Transverse colon (tissue), 3 donors: ENCODE data around the gene EML1.

ENCODE experiments used
- CTCF ChIP-seq, 5 experiments: fragments of 200-600 bp in 3 of 5; fragments of 450-650 bp in 2 of 5; sonication (generic) in 3 of 5; IDR thresholded peaks; 1 replicate in 2 of 5; 2 replicates in 3 of 5; pipeline ENCODE4 v1.5.1; 2016 to 2017; ENCODE audit warnings: antibody characterized with exemption in 5 of 5, inconsistent platforms in 3 of 5, mild to moderate bottlenecking in 2 of 5, moderate library complexity in 1 of 5
- EP300 ChIP-seq: sonication (generic); formaldehyde crosslinking; IDR thresholded peaks from one replicate; pipeline ENCODE4 v1.6.1; 2017; ENCODE audit warnings: antibody characterized with exemption, low read depth
- POLR2A ChIP-seq: fragments of 450-650 bp; IDR thresholded peaks from one replicate; pipeline ENCODE4 v1.6.1; 2016; ENCODE audit warnings: antibody characterized with exemption, mild to moderate bottlenecking, moderate library complexity

- TF ChIP-seq CTCF (IDR thresholded peaks at IDR 0.05): no peak
- no peak for TF ChIP-seq POLR2A
- no peak for TF ChIP-seq EP300
Observed at GRCh38 chr14:99860219-99860618, 67.0 kb downstream of the EML1 start.
